IMR-90 (cell line): ENCODE results near the gene MARK2. TPM values are rescaled to one million over a fixed set of nuclear protein-coding genes. Genes with fewer than 3 reads are reported as not detected.

Experiments used
- ATAC-seq: fragments of 200-7000 bp; cut with Tn5 transposase; 2 replicates; pipeline ENCODE4 v1.9.1; 2020; ENCODE audit warnings: low read depth, mild to moderate bottlenecking, moderate library complexity
- BruUV-seq: library from RNA; stranded (reverse); fragments of 400-500 nt; replicated peaks from 2 replicates; lab custom pipeline; 2021; lab: Mats Ljungman, UMichigan
- CTCF ChIA-PET: fragments of 300-600 bp; formaldehyde crosslinking; extraction: SDS; loops from one replicate; lab custom pipeline; 2021; ENCODE audit warnings: antibody characterized with exemption; lab: Yijun Ruan, JAX
- POLR2A ChIA-PET: fragments of 300-600 bp; sonication (Branson Sonifier 250); formaldehyde crosslinking; loops from one replicate; lab custom pipeline; 2022; ENCODE audit warnings: antibody characterized with exemption; ENCODE audit not compliant: unreplicated experiment; lab: Charles Lee
- DNase-seq: peaks from one replicate; pipeline ENCODE4 v3.0.0; 2013
- H2AFZ ChIP-seq: replicated peaks from 2 replicates; pipeline ENCODE3; 2013; ENCODE audit warnings: low read length, mild to moderate bottlenecking; ENCODE audit not compliant: poor library complexity
- H2AK5ac ChIP-seq: 2 replicates; pipeline ENCODE4 v1.6.1; 2013; ENCODE audit warnings: low read depth, low read length, inconsistent platforms
- H2AK9ac ChIP-seq: replicated peaks from 2 replicates; pipeline ENCODE3; 2013; ENCODE audit warnings: mild to moderate bottlenecking, low read depth, low read length, moderate library complexity; ENCODE audit not compliant: poor library complexity
- H2BK120ac ChIP-seq: 2 replicates; pipeline ENCODE4 v1.6.1; 2013; ENCODE audit warnings: low read depth, low read length, inconsistent platforms
- H2BK15ac ChIP-seq: 3 replicates; pipeline ENCODE4 v1.6.1; 2013; ENCODE audit warnings: low read depth, low read length, inconsistent platforms
- H2BK20ac ChIP-seq: 2 replicates; pipeline ENCODE4 v1.6.1; 2013; ENCODE audit warnings: low read depth, mild to moderate bottlenecking, inconsistent platforms, low read length, moderate library complexity
- H2BK5ac ChIP-seq: 2 replicates; pipeline ENCODE4 v1.6.1; 2013; ENCODE audit warnings: mild to moderate bottlenecking, low read depth, low read length, inconsistent platforms; ENCODE audit not compliant: poor library complexity, severe bottlenecking
- H3K14ac ChIP-seq: replicated peaks from 2 replicates; pipeline ENCODE4 v1.6.1; 2013; ENCODE audit warnings: low read depth, low read length, inconsistent platforms
- H3K18ac ChIP-seq: 2 replicates; pipeline ENCODE4 v1.6.1; 2013; ENCODE audit warnings: low read depth, low read length, control low read depth
- H3K23ac ChIP-seq: 2 replicates; pipeline ENCODE4 v1.6.1; 2013; ENCODE audit warnings: low read depth, low read length, inconsistent platforms
- H3K27ac ChIP-seq: 2 replicates; pipeline ENCODE4 v1.5.1; 2013; ENCODE audit warnings: mild to moderate bottlenecking, control low read depth, low read length; ENCODE audit not compliant: insufficient read depth
- H3K27me3 ChIP-seq: 2 replicates; pipeline ENCODE4 v1.6.1; 2013; ENCODE audit warnings: low read length; ENCODE audit not compliant: control insufficient read depth, insufficient read depth
- H3K36me3 ChIP-seq: 2 replicates; pipeline ENCODE4 v1.6.1; 2013; ENCODE audit warnings: low read length, mixed read lengths; ENCODE audit not compliant: control insufficient read depth, insufficient read depth
- H3K4ac ChIP-seq: 2 replicates; pipeline ENCODE4 v1.6.1; 2013; ENCODE audit warnings: low read depth, low read length, inconsistent platforms
- H3K4me1 ChIP-seq: 2 replicates; pipeline ENCODE4 v1.6.1; 2013; ENCODE audit warnings: low read length, mixed read lengths; ENCODE audit not compliant: control insufficient read depth, insufficient read depth
- H3K4me2 ChIP-seq: 2 replicates; pipeline ENCODE4 v1.6.1; 2013; ENCODE audit warnings: low read depth, mild to moderate bottlenecking, control low read depth, low read length, moderate library complexity
- H3K4me3 ChIP-seq: 2 replicates; pipeline ENCODE4 v1.5.1; 2013; ENCODE audit warnings: low read depth, mild to moderate bottlenecking, control low read depth, low read length, moderate library complexity; ENCODE audit not compliant: insufficient read depth
- H3K56ac ChIP-seq: 2 replicates; pipeline ENCODE4 v1.6.1; 2013; ENCODE audit warnings: low read length, inconsistent platforms; ENCODE audit not compliant: insufficient read depth; ENCODE audit errors: extremely low read depth
- H3K79me1 ChIP-seq, 2 experiments: 2 replicates each; pipeline ENCODE4 v1.6.1; 2013; ENCODE audit warnings: low read length in 2 of 2, inconsistent platforms in 1 of 2, low read depth in 1 of 2
- H3K9ac ChIP-seq: 2 replicates; pipeline ENCODE4 v1.6.1; 2013; ENCODE audit warnings: low read depth, low read length, control low read depth
- H3K9me1 ChIP-seq: 2 replicates; pipeline ENCODE4 v1.6.1; 2013; ENCODE audit warnings: low read length, inconsistent platforms; ENCODE audit not compliant: insufficient read depth
- H3K9me3 ChIP-seq: 2 replicates; pipeline ENCODE4 v1.6.1; 2013; ENCODE audit warnings: low read length; ENCODE audit not compliant: control insufficient read depth, insufficient read depth
- H4K20me1 ChIP-seq: 2 replicates; pipeline ENCODE4 v1.6.1; 2013; ENCODE audit warnings: low read length, inconsistent platforms; ENCODE audit not compliant: insufficient read depth
- H4K5ac ChIP-seq: 2 replicates; pipeline ENCODE4 v1.6.1; 2013; ENCODE audit warnings: mild to moderate bottlenecking, low read depth, low read length, control low read depth
- H4K8ac ChIP-seq, 2 experiments: 2 replicates each; pipeline ENCODE4 v1.6.1; 2013; ENCODE audit warnings: low read depth in 2 of 2, low read length in 2 of 2, control low read depth in 1 of 2, inconsistent platforms in 1 of 2
- H4K91ac ChIP-seq: 2 replicates; pipeline ENCODE4 v1.6.1; 2013; ENCODE audit warnings: low read depth, low read length, inconsistent platforms; ENCODE audit not compliant: insufficient read depth
- CEBPB ChIP-seq: IDR thresholded peaks from 2 replicates; pipeline ENCODE4 v1.6.1; 2012; ENCODE audit warnings: low read depth, low read length, improper control_type of control experiment
- CTCF ChIP-seq: conservative IDR thresholded peaks from 2 replicates; pipeline ENCODE4 v1.5.1; 2012; ENCODE audit warnings: mild to moderate bottlenecking, low read depth, low read length, improper control_type of control experiment
- ELK1 ChIP-seq: fragments of 150-350 bp; IDR thresholded peaks from 2 replicates; pipeline ENCODE4 v1.6.1; 2016; ENCODE audit warnings: low read depth, mild to moderate bottlenecking, low read length, moderate library complexity, borderline replicate concordance
- MAFK ChIP-seq: IDR thresholded peaks from 2 replicates; pipeline ENCODE4 v1.6.1; 2012; ENCODE audit warnings: low read depth, low read length, improper control_type of control experiment
- MXI1 ChIP-seq: IDR thresholded peaks from 2 replicates; pipeline ENCODE4 v1.6.1; 2012; ENCODE audit warnings: low read depth, mild to moderate bottlenecking, low read length, moderate library complexity, borderline replicate concordance
- NFE2L2 ChIP-seq: fragments of 150-350 bp; IDR thresholded peaks from 2 replicates; pipeline ENCODE4 v1.6.1; 2016; ENCODE audit warnings: low read depth, mild to moderate bottlenecking, low read length
- POLR2A ChIP-seq: IDR thresholded peaks from 2 replicates; pipeline ENCODE4 v1.6.1; 2012; ENCODE audit warnings: mild to moderate bottlenecking, low read depth, low read length
- RAD21 ChIP-seq: IDR thresholded peaks from 2 replicates; pipeline ENCODE4 v1.6.1; 2012; ENCODE audit warnings: low read length, improper control_type of control experiment
- RFX5 ChIP-seq: IDR thresholded peaks from 2 replicates; pipeline ENCODE4 v1.8.0; 2012; ENCODE audit warnings: low read depth, mild to moderate bottlenecking, low read length, moderate library complexity
- SMC3 ChIP-seq: fragments of 150-350 bp; IDR thresholded peaks from 2 replicates; pipeline ENCODE4 v1.6.1; 2016; ENCODE audit warnings: low read depth, mild to moderate bottlenecking, antibody characterized with exemption, low read length, moderate library complexity
- USF2 ChIP-seq: fragments of 150-350 bp; IDR thresholded peaks from 2 replicates; pipeline ENCODE4 v1.6.1; 2017; ENCODE audit warnings: mild to moderate bottlenecking, antibody characterized with exemption, low read length, low read depth
- WGBS, 2 experiments: methylation state at CpG; one replicate each; pipeline versions ENCODE4 v1.1.5 to v1.1.7; 2013; ENCODE audit warnings: missing lambda C conversion rate in 2 of 2; ENCODE audit not compliant: insufficient read length in 1 of 2; ENCODE audit errors: extremely low coverage in 2 of 2; 5-methylcytosine and 5-hydroxymethylcytosine counted together
- dilution Hi-C: fragments of 300-500 bp; cut with HindIII; formaldehyde crosslinking; loops from one replicate; pipeline ENCODE4 v1.14.3; 2018; ENCODE audit warnings: low sequenced_read_pairs; ENCODE audit not compliant: unreplicated experiment
- in situ Hi-C: fragments of 300-500 bp; cut with MboI; formaldehyde crosslinking; loops from 3 replicates; pipeline ENCODE4 v1.14.3; 2019; ENCODE audit warnings: low sequenced_read_pairs, inconsistent platforms, mixed read lengths
- intact Hi-C: fragments of 100-400 bp; cut with micrococcal nuclease; formaldehyde crosslinking; loops from 2 replicates; pipeline ENCODE4 v1.10.0; 2022
- polyA plus RNA-seq, 3 experiments: library from polyadenylated mRNA; depleted of rRNA; stranded (reverse); fragments of >200 nt; gene quantifications; 2 replicates each; pipeline ENCODE4 v1.2.3, GENCODE V29; 2012; ENCODE audit warnings: low replicate concordance in 1 of 3
- total RNA-seq: library from RNA; depleted of rRNA; stranded (reverse); fragments of >200 nt; gene quantifications from 2 replicates; pipeline ENCODE4 v1.2.3, GENCODE V29; 2012

Gene MARK2
- total and polyA plus RNA-seq, 2 of the 4 experiments (the other 2 are of a cell fraction) = 6.6 to 17.3 TPM

- no peak overlapping the region for H2BK15ac ChIP-seq
- no peak overlapping the region for H4K8ac ChIP-seq
- no peak overlapping the region for H4K5ac ChIP-seq
- CTCF ChIA-PET = no interaction called here
- no peak overlapping the region for H2AFZ ChIP-seq
- DNase-seq = no peak
- H3K36me3 ChIP-seq = peaks cover 23% of the 10 kb centered on the region; the same call in 1 of the 2 replicates
- H3K14ac ChIP-seq = no peak overlapping the region
- no peak overlapping the region for H2BK5ac ChIP-seq
- WGBS, 2 experiments = 82% methylated on average over 5 of the region's 8 CpGs; no CpG with 5 or more reads in 1 of the 2 experiments
- H2AK9ac ChIP-seq = no peak overlapping the region
- no peak overlapping the region for H3K4me3 ChIP-seq
- H3K27ac ChIP-seq = no peak overlapping the region
- H3K4ac ChIP-seq = no peak overlapping the region
- no peak for ATAC-seq
- intact Hi-C loops = no loop called here
- POLR2A ChIA-PET = no interaction called here
- no peak overlapping the region for H3K9ac ChIP-seq
- no peak overlapping the region for H3K23ac ChIP-seq
- peaks cover 7% of the 10 kb centered on the region; the same call in 1 of the 2 replicates for H3K4me1 ChIP-seq
- no peaks in the 10 kb centered on the region for H3K9me3 ChIP-seq
- H3K4me2 ChIP-seq = no peak overlapping the region
- no peaks in the 10 kb centered on the region; the same call in 1 of the 2 replicates for H4K20me1 ChIP-seq
- no peak overlapping the region for H2AK5ac ChIP-seq
- TF ChIP-seq NFE2L2 (no peak), CEBPB (no peak), MXI1 (no peak), MAFK (no peak), SMC3 (no peak), POLR2A (no peak), RAD21 (no peak), ELK1 (no peak), RFX5 (no peak), CTCF (no peak), USF2 (no peak)
- H3K56ac ChIP-seq = no peak overlapping the region
- dilution Hi-C loops = no loop called here
- H3K27me3 ChIP-seq = no peaks in the 10 kb centered on the region
- H2BK20ac ChIP-seq = no peak overlapping the region
- no peak overlapping the region for H3K18ac ChIP-seq
- no TSS peak for BruUV-seq
- H2BK120ac ChIP-seq = no peak overlapping the region
- H3K79me1 ChIP-seq = no peaks in the 10 kb centered on the region; a peak in 2 of 4 replicates
- H4K91ac ChIP-seq = no peak overlapping the region
- in situ Hi-C loops = no loop called here
- no peaks in the 10 kb centered on the region for H3K9me1 ChIP-seq
Measured at GRCh38 chr11:63911440-63911839, 72.5 kb downstream of the MARK2 start.
